Ovary (tissue), 3 donors: ENCODE results near the gene PRRC2A.

Experiments
- CTCF ChIP-seq, 3 donors: fragments of 450-650 bp in 2 of 3; fragments of 200-600 bp in 1 of 3; IDR thresholded peaks; one replicate each; pipeline versions ENCODE4 v1.5.1 to v1.8.0; 2016 to 2022; ENCODE audit warnings: antibody characterized with exemption in 3 of 3, mild to moderate bottlenecking in 1 of 3
- EP300 ChIP-seq: sonication (generic); formaldehyde crosslinking; IDR thresholded peaks from one replicate; pipeline ENCODE4 v1.6.1; 2017; ENCODE audit warnings: antibody characterized with exemption
- POLR2A ChIP-seq: fragments of 450-650 bp; IDR thresholded peaks from one replicate; pipeline ENCODE4 v1.6.1; 2017; ENCODE audit warnings: antibody characterized with exemption, mild to moderate bottlenecking, moderate library complexity
- donor health status: DM: no; HTN: no; CAD: no.

- TF ChIP-seq CTCF (IDR thresholded peaks at IDR 0.05) (no peak), POLR2A (no peak), EP300 (no peak)
Measured at GRCh38 chr6:31629014-31629413, 8.5 kb downstream of the PRRC2A start.
